IPS-20b (cell line): ENCODE results near the gene EVC.

ENCODE experiments used
- H3K27ac ChIP-seq: one replicate; pipeline ENCODE4 v1.5.1; 2013; ENCODE audit warnings: low read length
- H3K27me3 ChIP-seq: 2 replicates; pipeline ENCODE4 v1.6.1; 2013; ENCODE audit warnings: mild to moderate bottlenecking, low read length, inconsistent platforms; ENCODE audit not compliant: insufficient read depth
- H3K36me3 ChIP-seq: 2 replicates; pipeline ENCODE4 v1.6.1; 2013; ENCODE audit warnings: low read depth, mild to moderate bottlenecking, inconsistent platforms, low read length, moderate library complexity; ENCODE audit not compliant: insufficient read depth
- H3K4me1 ChIP-seq: 2 replicates; pipeline ENCODE4 v1.6.1; 2013; ENCODE audit warnings: mild to moderate bottlenecking, control low read depth, inconsistent platforms, low read length, moderate library complexity; ENCODE audit not compliant: insufficient read depth
- H3K4me3 ChIP-seq: 2 replicates; pipeline ENCODE4 v1.5.1; 2013; ENCODE audit warnings: mild to moderate bottlenecking, low read length, inconsistent platforms
- H3K9ac ChIP-seq: 2 replicates; pipeline ENCODE4 v1.6.1; 2013; ENCODE audit warnings: low read depth, mild to moderate bottlenecking, inconsistent platforms, low read length, moderate library complexity
- H3K9me3 ChIP-seq: 2 replicates; pipeline ENCODE4 v1.6.1; 2013; ENCODE audit warnings: mild to moderate bottlenecking, low read depth, low read length, inconsistent platforms; ENCODE audit not compliant: insufficient read depth

The EVC gene

GRCh38 chr4:5751666-5752375 is 40.8 kb downstream of the EVC start:
- Histone ChIP-seq H3K36me3 (peaks cover 57% of the 10 kb centered on the region), H3K27ac (peak overlapping the region; percentile 78), H3K9me3 (no peaks in the 10 kb centered on the region), H3K4me1 (peaks cover 29% of the 10 kb centered on the region), H3K27me3 (no peaks in the 10 kb centered on the region), H3K9ac (peak overlapping the region; percentile 40; the same call in 1 of the 2 replicates), H3K4me3 (peak overlapping the region; percentile 9; the same call in 1 of the 2 replicates)

- Histone ChIP-seq H3K27me3 (no peaks in the 10 kb centered on the region), H3K4me1 (peaks cover 29% of the 10 kb centered on the region), H3K9me3 (no peaks in the 10 kb centered on the region), H3K36me3 (peaks cover 64% of the 10 kb centered on the region), H3K27ac (peak overlapping the region; percentile 94), H3K4me3 (peak overlapping the region; percentile 63), H3K9ac (peak overlapping the region; percentile 66)
Observed at GRCh38 chr4:5752376-5753184, 41.6 kb downstream of the EVC start.

- Histone ChIP-seq H3K36me3 (peaks cover 61% of the 10 kb centered on the region), H3K9me3 (no peaks in the 10 kb centered on the region), H3K4me1 (peaks cover 29% of the 10 kb centered on the region), H3K4me3 (no peak overlapping the region), H3K27ac (peak overlapping the region; percentile 94), H3K27me3 (no peaks in the 10 kb centered on the region), H3K9ac (peak overlapping the region; percentile 66)
Observed at GRCh38 chr4:5753366-5753765, 42.4 kb downstream of the EVC start.

GRCh38 chr4:5753766-5754528 is 42.9 kb downstream of the EVC start:
- Histone ChIP-seq H3K27me3 (no peaks in the 10 kb centered on the region), H3K4me3 (no peak overlapping the region), H3K4me1 (peaks cover 29% of the 10 kb centered on the region), H3K36me3 (peaks cover 61% of the 10 kb centered on the region), H3K9ac (no peak overlapping the region), H3K9me3 (no peaks in the 10 kb centered on the region), H3K27ac (peak overlapping the region; percentile 94)

GRCh38 chr4:5754529-5754881 is 43.5 kb downstream of the EVC start:
- H3K9me3 ChIP-seq, result no peaks in the 10 kb centered on the region
- H3K9ac ChIP-seq, result no peak overlapping the region
- H3K4me3 ChIP-seq, result no peak overlapping the region
- no peaks in the 10 kb centered on the region for H3K27me3 ChIP-seq
- H3K4me1 ChIP-seq, result peaks cover 31% of the 10 kb centered on the region
- H3K36me3 ChIP-seq, result peaks cover 63% of the 10 kb centered on the region
- H3K27ac ChIP-seq, result no peak overlapping the region

GRCh38 chr4:5755161-5755560 is 44.2 kb downstream of the EVC start:
- no peaks in the 10 kb centered on the region for H3K27me3 ChIP-seq
- H3K9ac ChIP-seq, result no peak overlapping the region
- no peaks in the 10 kb centered on the region for H3K9me3 ChIP-seq
- H3K4me1 ChIP-seq, result peaks cover 34% of the 10 kb centered on the region
- H3K36me3 ChIP-seq, result peaks cover 58% of the 10 kb centered on the region
- no peak overlapping the region for H3K27ac ChIP-seq
- H3K4me3 ChIP-seq, result no peak overlapping the region

- Histone ChIP-seq H3K9me3 (no peaks in the 10 kb centered on the region), H3K9ac (no peak overlapping the region), H3K27ac (no peak overlapping the region), H3K36me3 (peaks cover 53% of the 10 kb centered on the region), H3K4me1 (peaks cover 33% of the 10 kb centered on the region), H3K4me3 (no peak overlapping the region), H3K27me3 (no peaks in the 10 kb centered on the region)
Observed at GRCh38 chr4:5755679-5756078, 44.7 kb downstream of the EVC start.

GRCh38 chr4:5756271-5756670 is 45.3 kb downstream of the EVC start:
- no peak overlapping the region for H3K4me3 ChIP-seq
- H3K27ac ChIP-seq, result no peak overlapping the region
- H3K9ac ChIP-seq, result no peak overlapping the region
- no peaks in the 10 kb centered on the region for H3K27me3 ChIP-seq
- H3K9me3 ChIP-seq, result no peaks in the 10 kb centered on the region
- H3K4me1 ChIP-seq, result peaks cover 27% of the 10 kb centered on the region
- H3K36me3 ChIP-seq, result peaks cover 53% of the 10 kb centered on the region

GRCh38 chr4:5757091-5757490 is 46.1 kb downstream of the EVC start:
- no peaks in the 10 kb centered on the region for H3K9me3 ChIP-seq
- no peak overlapping the region for H3K9ac ChIP-seq
- H3K4me1 ChIP-seq, result peaks cover 19% of the 10 kb centered on the region
- no peak overlapping the region for H3K4me3 ChIP-seq
- H3K27ac ChIP-seq, result no peak overlapping the region
- no peaks in the 10 kb centered on the region for H3K27me3 ChIP-seq
- peaks cover 53% of the 10 kb centered on the region for H3K36me3 ChIP-seq

GRCh38 chr4:5757536-5757935 is 46.5 kb downstream of the EVC start:
- Histone ChIP-seq H3K9ac (no peak overlapping the region), H3K4me3 (no peak overlapping the region), H3K4me1 (peaks cover 17% of the 10 kb centered on the region), H3K27me3 (no peaks in the 10 kb centered on the region), H3K36me3 (peaks cover 53% of the 10 kb centered on the region), H3K27ac (no peak overlapping the region), H3K9me3 (no peaks in the 10 kb centered on the region)

- Histone ChIP-seq H3K4me3 (no peak overlapping the region), H3K9ac (no peak overlapping the region), H3K27me3 (no peaks in the 10 kb centered on the region), H3K9me3 (no peaks in the 10 kb centered on the region), H3K4me1 (peaks cover 13% of the 10 kb centered on the region), H3K27ac (no peak overlapping the region), H3K36me3 (peaks cover 53% of the 10 kb centered on the region)
Observed at GRCh38 chr4:5757954-5758353, 47.0 kb downstream of the EVC start.
